SIG-M5 treated with dmso at 0.1 percent for 504 hours (cell line): Measurements from ENCODE around the gene STK24.
A peak's percentile ranks its signal among the peaks of the same experiment; 100 is the strongest.

Experiments used
- DNase-seq: peaks from one replicate; lab custom pipeline; 2025; ENCODE audit not compliant: unreplicated experiment; lab: John Stamatoyannopoulos, UW

Gene STK24

GRCh38 chr13:98584668-98585397 lies 7.9 kb upstream of the STK24 start:
- no peak for DNase-seq

GRCh38 chr13:98582947-98583346 lies 6.0 kb upstream of the STK24 start:
- no peak for DNase-seq

- no peak for DNase-seq
Measured at GRCh38 chr13:98581971-98582702, 5.2 kb upstream of the STK24 start.

- no peak for DNase-seq
Measured at GRCh38 chr13:98581381-98581780, 4.5 kb upstream of the STK24 start.

GRCh38 chr13:98580420-98580819 lies 3.5 kb upstream of the STK24 start:
- DNase-seq = no peak

GRCh38 chr13:98577836-98578285 lies 954 bp upstream of the STK24 start:
- no peak for DNase-seq

- peak; percentile 35 for DNase-seq
Measured at GRCh38 chr13:98576200-98576945, 534 bp downstream of the STK24 start.

- DNase-seq = no peak
Measured at GRCh38 chr13:98575904-98576199, 1.1 kb downstream of the STK24 start.

GRCh38 chr13:98575009-98575903 lies 1.7 kb downstream of the STK24 start:
- no peak for DNase-seq

- DNase-seq = no peak
Measured at GRCh38 chr13:98571955-98572662, 4.8 kb downstream of the STK24 start.

- DNase-seq = peak; percentile 54
Measured at GRCh38 chr13:98570929-98571372, 6.0 kb downstream of the STK24 start.

GRCh38 chr13:98569494-98570367 lies 7.2 kb downstream of the STK24 start:
- DNase-seq = peak; percentile 87

- no peak for DNase-seq
Measured at GRCh38 chr13:98568918-98569317, 8.0 kb downstream of the STK24 start.

GRCh38 chr13:98567140-98567539 lies 9.8 kb downstream of the STK24 start:
- DNase-seq = no peak

- DNase-seq = no peak
Measured at GRCh38 chr13:98565726-98566565, 11.0 kb downstream of the STK24 start.

GRCh38 chr13:98564204-98564603 lies 12.7 kb downstream of the STK24 start:
- no peak for DNase-seq

- no peak for DNase-seq
Measured at GRCh38 chr13:98563071-98563470, 13.8 kb downstream of the STK24 start.

GRCh38 chr13:98559169-98559568 lies 17.7 kb downstream of the STK24 start:
- no peak for DNase-seq
